MCF 10A (cell line): ENCODE measurements around the gene NPC1. TPM values are rescaled to one million over a fixed set of nuclear protein-coding genes. Genes with fewer than 3 reads are reported as not detected.
A peak's percentile ranks its signal among the peaks of the same experiment; 100 is the strongest.

Source experiments
- Bru-seq: library from RNA; stranded (reverse); fragments of 400-500 nt; gene quantifications from one replicate; lab custom pipeline; 2021; lab: Mats Ljungman, UMichigan
- BruChase-seq, 2 experiments: library from RNA; stranded (reverse); fragments of 400-500 nt; gene quantifications; one replicate each; lab custom pipeline; 2021; lab: Mats Ljungman, UMichigan
- BruUV-seq: library from RNA; stranded (reverse); fragments of 400-500 nt; replicated peaks from 2 replicates; lab custom pipeline; 2021; lab: Mats Ljungman, UMichigan
- CTCF ChIA-PET: fragments of 300-600 bp; sonication (Branson Sonifier 250); formaldehyde crosslinking; extraction: SDS; loops from one replicate; lab custom pipeline; 2021; ENCODE audit warnings: antibody characterized with exemption, inconsistent platforms; lab: Yijun Ruan, JAX
- POLR2A ChIA-PET: fragments of 300-600, 350-650 bp; sonication (Branson Sonifier 250); formaldehyde crosslinking; extraction: SDS; loops from one replicate; lab custom pipeline; 2020; ENCODE audit warnings: antibody characterized with exemption, inconsistent platforms; lab: Yijun Ruan, JAX
- DNase-seq: peaks from one replicate; pipeline ENCODE4 v3.0.0-alpha.2; 2018; ENCODE audit not compliant: unreplicated experiment
- H3K27ac Mint-ChIP-seq: one replicate; pipeline ENCODE4 v1.8.0; 2022; ENCODE audit warnings: mild to moderate bottlenecking, low read depth, mixed read lengths; ENCODE audit not compliant: unreplicated experiment
- H3K27me3 Mint-ChIP-seq: one replicate; pipeline ENCODE4 v1.8.0; 2022; ENCODE audit warnings: mixed read lengths; ENCODE audit not compliant: insufficient read depth, unreplicated experiment
- H3K36me3 Mint-ChIP-seq: one replicate; pipeline ENCODE4 v1.8.0; 2022; ENCODE audit warnings: mild to moderate bottlenecking, moderate library complexity, mixed read lengths; ENCODE audit not compliant: insufficient read depth, unreplicated experiment
- H3K4me1 Mint-ChIP-seq: one replicate; pipeline ENCODE4 v1.8.0; 2022; ENCODE audit warnings: mixed read lengths; ENCODE audit not compliant: insufficient read depth, unreplicated experiment
- H3K4me3 Mint-ChIP-seq: one replicate; pipeline ENCODE4 v1.8.0; 2022; ENCODE audit warnings: mild to moderate bottlenecking, moderate library complexity, mixed read lengths; ENCODE audit not compliant: unreplicated experiment
- H3K9me3 Mint-ChIP-seq: one replicate; pipeline ENCODE4 v1.8.0; 2022; ENCODE audit warnings: mixed read lengths; ENCODE audit not compliant: unreplicated experiment
- intact Hi-C: fragments of 100-400 bp; cut with micrococcal nuclease; formaldehyde crosslinking; loops from 2 replicates; pipeline ENCODE4 v1.14.1; 2022
- long read RNA-seq: library from polyadenylated mRNA; stranded (forward); transcript quantifications from one replicate; pipeline ENCODE4 v2.0.0, GENCODE V29; 2022
- total RNA-seq: library from RNA; stranded (reverse); gene quantifications from 2 replicates; pipeline ENCODE4 v1.2.3, GENCODE V29; 2022
- TF ChIP-seq, protein P1 (sequence below): fragments of 200-600 bp; IDR thresholded peaks from one replicate; pipeline ENCODE4 v1.8.0; 2022; ENCODE audit warnings: antibody characterized with exemption, mild to moderate bottlenecking; ENCODE audit not compliant: unreplicated experiment

Gene NPC1
- total RNA-seq = 60.4 and 78.8 TPM in 2 replicates
- percentile 79 among the genes with signal in this experiment for Bru-seq, nascent RNA
- BruChase-seq, experiment 1, labeled RNA remaining after a 6-hour chase = percentile 89 among the genes with signal in this experiment
- BruChase-seq, experiment 2, labeled RNA remaining after a 2-hour chase = percentile 77 among the genes with signal in this experiment
- long read RNA-seq, full-length matches to known transcripts = 62 of 115 reads
- long read RNA-seq, partial matches to known transcripts = 25 of 115 reads
- long read RNA-seq, other reads (novel, unspliced or antisense) = 28 of 115 reads

DNA sequence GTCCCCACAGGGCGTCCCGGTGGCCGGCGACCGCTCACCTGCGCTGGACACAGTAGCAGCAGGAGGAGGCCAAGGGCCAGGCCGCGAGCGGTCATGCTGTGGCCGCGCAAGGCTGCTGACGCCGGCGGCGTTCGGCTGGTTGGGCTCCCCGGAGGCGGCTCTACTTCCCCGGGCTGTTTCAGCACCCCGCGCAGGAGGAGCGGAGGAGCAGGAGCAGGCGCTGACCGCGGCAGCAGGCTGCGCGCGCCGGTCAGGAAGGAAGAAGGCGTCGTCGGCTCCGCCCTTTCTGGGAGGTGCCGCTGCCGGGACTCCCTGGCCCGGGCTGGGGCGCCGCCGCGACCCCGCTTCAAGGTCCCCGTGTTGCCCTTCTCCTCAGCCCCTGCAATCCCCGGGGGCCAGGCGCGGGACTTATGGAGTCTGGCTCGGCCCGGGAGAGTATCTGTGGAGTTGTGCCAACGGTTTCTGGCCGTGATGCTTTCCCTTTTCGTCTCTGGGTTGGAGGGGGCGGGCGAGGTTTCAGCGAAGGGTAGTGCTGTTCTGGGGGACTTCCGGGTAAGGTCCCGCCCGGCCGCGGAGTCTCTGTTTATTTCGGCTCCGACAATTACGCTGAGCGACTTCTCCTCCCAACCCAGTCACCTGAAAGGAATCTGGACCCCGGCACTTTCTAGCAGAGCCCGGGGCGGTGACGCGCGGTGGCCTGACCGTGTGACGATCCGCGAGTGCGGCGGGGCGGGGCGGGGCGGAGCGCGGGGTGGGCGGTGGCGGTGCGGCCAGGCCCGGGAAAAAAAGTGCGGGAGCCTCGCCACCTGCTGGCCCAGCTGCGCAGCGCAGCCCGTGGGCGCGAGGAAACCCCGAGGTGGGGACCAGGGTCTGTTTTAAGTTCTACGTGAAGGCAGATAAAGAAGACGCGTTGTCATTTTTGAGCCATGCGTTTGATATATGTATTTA lies at the start of gene NPC1:
Gene NPC1, minus strand, starts transcription at position 258 of the 948 bp plus-strand sequence. Its CDS starts 163 bp downstream, at position 95.
- Mint-ChIP-seq H3K4me3 (peak within 1 kb of the TSS; percentile 84), H3K27ac (peak within 1 kb of the TSS; percentile 98), H3K9me3 (no peaks in the 10 kb centered on the region), H3K4me1 (peaks cover 13% of the 10 kb centered on the region), H3K27me3 (no peaks in the 10 kb centered on the region), H3K36me3 (peaks cover 19% of the 10 kb centered on the region)
- ChIA-PET CTCF (interaction anchor here (0.6 to 2.7 kb wide), 9 partner anchors 16 to 565 kb away, joined by 3 to 26 read pairs (median 3); no protein-coding TSS in a partner anchor), POLR2A (interaction anchor here (0.6 to 3.9 kb wide), 29 partner anchors 10 to 1598 kb away, joined by 3 to 35 read pairs (median 4); partner anchors contain the start of genes LAMA3, RIOK3 and RMC1)
- TF ChIP-seq, protein P1, sequence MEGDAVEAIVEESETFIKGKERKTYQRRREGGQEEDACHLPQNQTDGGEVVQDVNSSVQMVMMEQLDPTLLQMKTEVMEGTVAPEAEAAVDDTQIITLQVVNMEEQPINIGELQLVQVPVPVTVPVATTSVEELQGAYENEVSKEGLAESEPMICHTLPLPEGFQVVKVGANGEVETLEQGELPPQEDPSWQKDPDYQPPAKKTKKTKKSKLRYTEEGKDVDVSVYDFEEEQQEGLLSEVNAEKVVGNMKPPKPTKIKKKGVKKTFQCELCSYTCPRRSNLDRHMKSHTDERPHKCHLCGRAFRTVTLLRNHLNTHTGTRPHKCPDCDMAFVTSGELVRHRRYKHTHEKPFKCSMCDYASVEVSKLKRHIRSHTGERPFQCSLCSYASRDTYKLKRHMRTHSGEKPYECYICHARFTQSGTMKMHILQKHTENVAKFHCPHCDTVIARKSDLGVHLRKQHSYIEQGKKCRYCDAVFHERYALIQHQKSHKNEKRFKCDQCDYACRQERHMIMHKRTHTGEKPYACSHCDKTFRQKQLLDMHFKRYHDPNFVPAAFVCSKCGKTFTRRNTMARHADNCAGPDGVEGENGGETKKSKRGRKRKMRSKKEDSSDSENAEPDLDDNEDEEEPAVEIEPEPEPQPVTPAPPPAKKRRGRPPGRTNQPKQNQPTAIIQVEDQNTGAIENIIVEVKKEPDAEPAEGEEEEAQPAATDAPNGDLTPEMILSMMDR = peak; percentile 90
- DNase-seq = peak; percentile 93
- BruUV-seq = no TSS peak
- intact Hi-C loops = loop anchor here (1.0 to 10.0 kb wide), 5 partner anchors 39 to 452 kb away; partner anchors contain the start of gene CABLES1

DNA sequence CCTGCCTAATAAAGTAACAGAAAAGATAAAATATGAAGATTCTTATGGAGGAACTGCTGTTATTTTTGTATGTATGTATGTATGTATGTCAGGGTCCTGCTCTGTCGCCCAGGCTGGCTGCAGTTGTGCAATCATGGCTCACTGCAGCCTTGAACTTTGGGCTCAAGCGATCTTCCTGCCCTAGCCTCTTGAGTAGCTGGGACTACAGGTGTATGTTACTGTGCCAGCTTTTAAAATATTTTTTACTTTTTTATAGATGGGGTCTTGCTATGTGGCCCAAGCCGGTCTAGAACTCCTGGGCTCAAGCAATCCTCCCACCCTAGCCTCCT lies 49.7 kb upstream of the NPC1 start:
- Mint-ChIP-seq H3K36me3 (no peaks in the 10 kb centered on the region), H3K27ac (no peak overlapping the region), H3K27me3 (no peaks in the 10 kb centered on the region), H3K4me3 (no peak overlapping the region), H3K9me3 (no peaks in the 10 kb centered on the region), H3K4me1 (peaks cover 24% of the 10 kb centered on the region)
- BruUV-seq = no TSS peak
- ChIA-PET POLR2A (interaction anchor here (0.8 to 3.3 kb wide), 4 partner anchors 9 to 183 kb away, joined by 3 to 18 read pairs (median 6); partner anchors contain the start of gene RIOK3), CTCF (interaction anchor here (1.0 to 2.0 kb wide), 8 partner anchors 9 to 171 kb away, joined by 3 to 11 read pairs (median 3); no protein-coding TSS in a partner anchor)
- TF ChIP-seq, protein P1 = no peak
- no peak for DNase-seq
- intact Hi-C loops = loop anchor here (5.0 kb wide), 1 partner anchor 51 kb away; the partner anchor contains the start of gene LAMA3

GRCh38 chr18:23635283-23636070 lies 49.2 kb upstream of the NPC1 start:
- CTCF ChIA-PET = interaction anchor here (0.6 to 2.0 kb wide), 8 partner anchors 9 to 172 kb away, joined by 3 to 11 read pairs (median 3); no protein-coding TSS in a partner anchor
- TF ChIP-seq, protein P1 = no peak
- Mint-ChIP-seq H3K4me3 (no peak overlapping the region), H3K27ac (peak overlapping the region; percentile 55), H3K9me3 (no peaks in the 10 kb centered on the region), H3K4me1 (peaks cover 24% of the 10 kb centered on the region), H3K36me3 (no peaks in the 10 kb centered on the region), H3K27me3 (no peaks in the 10 kb centered on the region)
- peak; percentile 65 for DNase-seq
- POLR2A ChIA-PET = interaction anchor here (0.6 to 3.3 kb wide), 7 partner anchors 8 to 182 kb away, joined by 3 to 18 read pairs (median 4); partner anchors contain the start of genes LAMA3 and RIOK3
- BruUV-seq = no TSS peak
- intact Hi-C loops = loop anchor here (5.0 kb wide), 1 partner anchor 52 kb away; the partner anchor contains the start of gene LAMA3
